Measurements from ENCODE around the gene LMTK2.

LMTK2 gene

DNA sequence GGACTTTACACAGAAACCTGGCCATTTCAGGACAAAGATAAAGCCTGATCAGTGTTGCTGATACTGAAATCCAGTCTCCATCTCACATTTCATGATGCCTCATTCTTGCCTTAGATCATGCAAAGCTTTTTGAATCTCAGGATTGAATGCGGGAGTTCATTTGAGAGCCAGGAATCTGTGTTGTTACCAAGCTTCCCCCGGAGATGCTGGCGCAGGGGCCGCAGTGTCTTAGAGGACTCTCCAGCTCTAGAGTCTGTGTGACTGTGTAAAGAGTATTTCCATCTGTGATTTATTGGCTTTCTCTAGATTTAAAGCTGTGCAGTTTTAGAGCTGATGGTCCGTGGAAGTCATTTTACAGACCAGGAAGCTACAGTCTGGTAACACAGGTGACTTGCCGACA, 32.0 kb downstream of the LMTK2 start:
- no peak for DNase-seq

DNA sequence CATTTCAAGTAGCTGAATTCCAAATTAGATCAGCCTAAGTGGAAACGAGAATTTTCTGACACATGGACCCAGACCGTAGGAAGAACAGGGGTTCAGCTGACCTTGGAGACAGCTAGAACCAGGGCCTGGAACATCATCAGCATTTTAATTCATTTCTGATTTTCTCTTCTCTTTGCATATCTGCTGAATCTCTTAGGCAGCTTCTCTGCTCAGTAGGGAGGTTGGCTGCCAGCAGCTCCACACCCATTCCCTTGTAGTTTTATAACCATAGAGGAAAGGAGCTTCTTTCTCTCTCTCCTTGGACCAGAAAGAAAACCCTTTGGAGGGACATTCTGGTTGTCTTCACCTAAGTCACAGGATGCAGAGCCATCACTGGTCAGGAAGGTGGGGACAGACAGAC, 36.0 kb downstream of the LMTK2 start:
- DNase-seq: no peak

- no peak for DNase-seq
These were observed 41.9 kb downstream of the LMTK2 start for GRCh38 chr7:98148607-98149006.

DNA sequence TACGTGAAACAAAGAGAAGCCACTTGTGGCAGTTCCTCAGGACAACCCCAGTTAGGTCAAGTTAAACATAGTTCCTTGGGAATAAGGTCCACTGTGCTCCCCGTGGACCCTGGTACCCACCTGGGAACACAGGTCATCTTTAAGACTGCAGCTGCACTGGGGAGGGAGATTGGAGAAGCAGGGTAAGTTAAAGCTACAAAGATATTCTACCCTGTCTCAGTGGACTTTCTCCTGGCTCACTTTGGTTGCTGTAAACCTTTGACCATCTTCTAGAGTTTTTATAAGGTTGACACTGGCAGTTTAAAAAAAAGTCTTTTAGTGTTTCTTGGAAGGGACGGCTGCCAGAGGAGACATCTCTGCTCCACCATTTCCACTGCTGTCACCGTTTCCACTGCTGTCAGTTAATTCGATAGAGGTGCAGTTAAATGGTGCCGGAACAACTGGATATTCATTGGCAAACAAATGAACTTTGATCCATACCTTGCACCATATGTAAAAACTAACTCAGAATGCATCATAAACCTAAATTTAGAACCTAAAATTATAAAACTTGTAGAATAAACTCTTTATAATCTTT, 42.5 kb downstream of the LMTK2 start:
- DNase-seq: no peak

DNA sequence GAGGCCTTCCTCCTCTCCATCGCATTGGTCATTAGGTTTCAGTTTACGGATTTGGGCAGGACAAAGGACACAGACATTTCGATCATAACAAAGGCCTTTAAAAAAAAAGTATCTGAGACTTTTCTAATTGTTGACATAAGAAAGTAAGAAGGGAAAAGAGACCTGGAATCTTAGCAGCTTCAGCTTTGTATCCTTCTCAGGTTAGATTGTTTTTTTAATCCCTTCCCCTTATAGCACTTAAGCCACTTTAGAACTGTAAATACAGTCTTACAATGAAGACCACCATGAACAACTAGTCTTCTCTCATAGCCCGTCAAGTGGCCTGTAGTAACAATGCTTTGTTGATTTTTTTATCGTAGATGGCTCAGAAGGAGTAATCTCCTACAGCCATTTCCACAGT, 45.2 kb downstream of the LMTK2 start:
- no peak for DNase-seq

DNA sequence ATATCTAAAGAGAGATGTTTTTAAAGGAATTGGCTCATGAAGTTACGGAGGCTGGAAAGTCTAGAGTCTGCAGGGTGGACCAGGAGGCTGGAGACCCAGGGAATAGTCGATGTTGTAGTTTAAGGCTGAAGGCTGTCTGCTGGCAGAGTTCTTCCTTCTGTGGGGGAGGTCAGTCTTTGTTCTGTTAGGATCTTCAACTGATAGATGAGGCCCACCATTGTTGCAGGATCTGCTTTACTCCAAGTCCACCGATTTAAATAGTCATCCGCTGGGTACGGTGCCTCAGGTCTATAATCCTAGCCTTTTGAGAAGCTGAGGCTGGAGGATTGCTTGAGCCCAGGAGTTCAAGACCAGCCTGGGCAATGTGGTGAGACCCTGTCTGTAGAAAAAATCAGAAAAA, 50.0 kb downstream of the LMTK2 start:
- DNase-seq: no peak

- no peak for DNase-seq
These were observed 51.1 kb downstream of the LMTK2 start for GRCh38 chr7:98157761-98158160.

DNA sequence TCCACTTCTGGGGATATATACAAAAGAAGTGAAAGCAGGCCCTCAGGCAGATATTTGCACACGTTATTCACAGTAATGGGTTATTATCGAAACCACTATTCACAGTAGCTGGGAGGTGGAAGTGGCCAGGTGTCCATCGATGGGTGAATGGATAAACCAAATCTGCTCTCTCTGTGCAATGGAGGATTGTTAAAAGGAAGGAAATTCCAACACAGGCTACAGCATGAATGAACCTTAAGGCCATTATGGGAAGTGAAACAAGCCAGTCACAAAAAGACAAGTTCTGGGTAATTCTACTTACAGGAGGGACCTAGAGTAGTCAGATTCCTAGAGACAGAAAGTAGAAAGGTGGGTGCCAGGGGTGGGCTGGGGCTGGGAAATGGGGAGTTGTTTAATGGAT, 56.1 kb downstream of the LMTK2 start:
- no peak for DNase-seq

DNA sequence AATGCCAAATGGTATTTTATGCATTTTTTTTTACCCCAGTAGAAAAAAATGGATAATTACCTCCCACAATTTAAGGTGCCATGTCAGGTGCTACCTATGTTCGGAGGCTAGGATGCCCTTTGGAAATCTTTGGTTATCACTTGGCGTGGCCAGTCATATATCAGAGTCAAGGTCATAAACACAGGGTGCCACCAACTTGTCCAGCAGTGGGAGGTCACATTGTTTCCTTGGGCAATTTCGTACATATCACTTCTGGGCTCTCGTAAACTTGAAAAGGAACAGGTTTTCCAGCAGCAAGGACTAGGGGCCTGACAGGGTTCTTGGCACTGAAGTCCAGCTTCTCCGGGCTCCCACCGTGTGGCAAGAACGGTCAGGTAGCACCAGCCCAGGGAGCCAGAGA, 56.6 kb downstream of the LMTK2 start:
- no peak for DNase-seq

GRCh38 chr7:98163704-98164494, 57.2 kb downstream of the LMTK2 start:
- no peak for DNase-seq

GRCh38 chr7:98165827-98166667, 59.4 kb downstream of the LMTK2 start:
- DNase-seq: peak; percentile 32

DNA sequence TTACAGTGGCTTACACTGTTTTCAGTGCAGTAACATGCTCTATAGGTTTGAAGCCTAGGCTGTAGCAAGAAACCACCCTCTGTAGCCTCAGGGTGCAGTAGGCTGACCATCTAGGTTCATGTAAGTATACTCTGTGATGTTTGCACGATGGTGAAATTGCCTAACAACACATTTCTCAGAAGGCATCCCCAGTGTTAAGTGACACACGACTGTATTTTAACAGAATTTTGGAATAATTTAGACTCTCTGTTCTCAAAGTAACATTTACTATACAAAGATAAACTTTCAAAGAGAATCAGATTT, 60.0 kb downstream of the LMTK2 start:
- no peak for DNase-seq

- no peak for DNase-seq
These were observed 61.0 kb downstream of the LMTK2 start for GRCh38 chr7:98167653-98168052.

DNA sequence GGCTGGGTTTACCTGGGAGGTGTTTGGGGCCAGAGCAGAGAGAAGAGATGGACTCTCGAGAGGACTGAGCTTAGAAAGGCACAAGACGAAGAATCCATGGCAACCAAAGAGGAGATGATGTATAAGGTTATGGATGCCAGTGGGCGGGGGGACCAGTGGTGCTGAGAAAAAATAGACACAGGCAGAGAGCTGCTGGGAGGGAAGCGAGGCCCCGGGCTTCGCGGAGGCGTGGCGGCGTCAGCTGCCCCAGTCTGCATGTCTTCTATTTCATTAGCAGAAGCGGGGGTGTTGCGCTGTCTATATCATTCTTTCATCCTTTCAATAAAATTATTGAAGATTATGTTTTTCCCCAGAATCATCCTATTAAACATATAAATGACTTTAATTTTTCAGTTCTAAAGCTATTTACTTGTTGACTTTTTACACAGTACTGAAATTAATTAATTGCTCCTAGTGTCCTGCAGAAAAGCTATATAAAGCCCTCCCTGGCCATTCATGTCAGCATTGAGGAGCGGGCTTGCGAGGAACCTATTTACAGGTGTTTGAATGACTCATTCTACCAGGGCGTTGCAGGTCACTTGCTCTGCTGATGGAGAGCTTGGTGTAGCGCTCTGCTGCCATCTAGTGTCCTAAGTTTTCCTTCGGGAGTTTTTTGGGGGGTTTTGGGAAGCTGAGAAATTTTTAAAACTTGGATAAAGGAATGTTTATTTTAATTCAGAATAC, 61.7 kb downstream of the LMTK2 start:
- peak; percentile 55 for DNase-seq

- DNase-seq: no peak
These were observed 62.4 kb downstream of the LMTK2 start for GRCh38 chr7:98168904-98169621.

DNA sequence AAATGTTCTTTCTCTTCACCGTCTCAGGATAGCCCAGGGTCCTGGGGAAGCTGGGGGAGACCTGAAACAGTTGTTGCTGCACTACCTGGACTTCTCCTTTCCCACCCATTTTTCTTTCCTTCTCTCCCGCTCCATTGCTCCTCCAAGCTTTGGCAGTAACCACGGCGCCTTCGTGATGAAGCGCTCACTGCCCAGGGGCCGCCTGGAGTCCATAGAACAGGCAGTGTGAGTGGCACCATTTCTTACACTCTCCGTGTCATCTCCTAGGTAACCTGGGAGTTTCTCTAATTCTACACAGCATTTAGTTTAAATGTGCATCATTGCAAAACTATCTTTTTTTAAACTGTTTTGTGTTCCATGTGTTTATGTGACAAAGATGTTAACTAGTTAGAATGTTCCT, 64.3 kb downstream of the LMTK2 start:
- no peak for DNase-seq

DNA sequence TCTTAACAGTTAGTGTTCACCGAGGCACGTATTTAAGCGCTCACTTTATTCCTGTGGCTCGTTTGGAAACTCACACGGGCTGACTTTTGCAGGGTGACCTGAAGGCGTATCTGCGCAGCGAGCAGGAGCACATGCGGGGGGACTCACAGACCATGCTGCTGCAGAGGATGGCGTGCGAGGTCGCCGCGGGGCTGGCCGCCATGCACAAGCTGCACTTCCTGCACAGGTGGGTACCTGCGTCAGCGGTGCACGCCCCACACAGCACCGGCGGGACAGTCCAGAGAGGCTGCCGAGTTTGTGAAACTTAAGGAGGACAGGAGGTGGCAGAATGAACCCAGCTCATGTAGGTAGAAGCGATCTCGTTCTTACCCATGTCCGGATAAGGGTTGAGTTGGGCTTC, 64.8 kb downstream of the LMTK2 start:
- no peak for DNase-seq

- DNase-seq: no peak
These were observed 67.9 kb downstream of the LMTK2 start for GRCh38 chr7:98174334-98175259.

GRCh38 chr7:98175260-98175940, 68.7 kb downstream of the LMTK2 start:
- no peak for DNase-seq

GRCh38 chr7:98177553-98177952, 70.9 kb downstream of the LMTK2 start:
- no peak for DNase-seq

- no peak for DNase-seq
These were observed 71.7 kb downstream of the LMTK2 start for GRCh38 chr7:98178321-98178720.

Data from T-helper 9 cell (primary cell).